ENCODE measurements around the gene KLHDC4.

KLHDC4 gene

GRCh38 chr16:87715231-87715630, 50.6 kb downstream of the KLHDC4 start:
- no peak for DNase-seq

- DNase-seq, result no peak
Observed at GRCh38 chr16:87713451-87714229, 52.1 kb downstream of the KLHDC4 start.

DNA sequence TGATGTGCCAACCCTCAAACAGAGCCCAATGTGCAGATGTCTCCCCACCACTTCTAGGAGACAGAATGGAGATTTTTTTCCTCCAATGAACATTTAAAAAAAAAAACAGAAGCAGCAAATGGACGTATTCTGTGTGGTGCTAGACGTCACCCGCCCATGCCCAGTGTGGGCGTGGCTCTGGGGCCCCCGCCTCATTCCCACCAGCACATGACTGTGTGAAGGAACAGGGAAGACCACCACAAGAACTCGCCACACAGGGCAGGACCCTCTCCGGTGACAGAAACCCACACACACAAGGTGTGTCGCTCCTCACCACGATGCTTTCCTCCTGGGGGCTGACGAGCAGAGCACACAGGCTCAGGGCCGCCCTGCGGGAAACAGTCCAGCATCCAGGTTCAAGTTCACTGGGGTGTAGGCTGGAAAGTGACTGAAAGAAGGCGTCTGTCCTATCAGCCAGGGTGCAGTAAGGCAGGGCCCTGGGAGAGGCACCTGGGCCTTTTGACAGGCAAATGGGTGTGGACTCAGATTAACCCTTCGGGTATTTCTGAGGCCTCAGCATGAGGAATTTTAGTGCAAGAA, 53.5 kb downstream of the KLHDC4 start:
- DNase-seq, result no peak

GRCh38 chr16:87710887-87711286, 54.9 kb downstream of the KLHDC4 start:
- DNase-seq, result no peak

DNA sequence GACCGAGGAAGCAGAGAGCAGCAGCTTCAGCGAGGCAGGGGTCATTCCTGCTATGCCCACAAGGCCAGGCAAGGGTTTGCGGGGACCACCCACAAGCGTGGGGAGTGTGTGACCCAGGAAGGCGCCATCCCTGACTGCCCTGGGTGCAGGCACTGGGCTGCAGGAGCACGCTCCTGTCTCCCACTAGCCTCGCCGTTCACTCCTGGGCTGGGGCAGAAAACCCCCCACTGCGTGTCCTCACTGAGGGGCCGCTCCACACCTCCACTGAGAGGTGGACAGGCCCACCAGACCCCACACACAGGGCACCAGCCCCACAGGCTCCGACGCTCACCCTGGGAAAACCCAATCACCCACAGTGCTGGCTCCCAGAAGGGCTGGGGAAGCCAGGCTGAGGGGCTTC, 56.1 kb downstream of the KLHDC4 start:
- DNase-seq, result no peak

- no peak for DNase-seq
Observed at GRCh38 chr16:87708881-87709638, 56.7 kb downstream of the KLHDC4 start.

DNA sequence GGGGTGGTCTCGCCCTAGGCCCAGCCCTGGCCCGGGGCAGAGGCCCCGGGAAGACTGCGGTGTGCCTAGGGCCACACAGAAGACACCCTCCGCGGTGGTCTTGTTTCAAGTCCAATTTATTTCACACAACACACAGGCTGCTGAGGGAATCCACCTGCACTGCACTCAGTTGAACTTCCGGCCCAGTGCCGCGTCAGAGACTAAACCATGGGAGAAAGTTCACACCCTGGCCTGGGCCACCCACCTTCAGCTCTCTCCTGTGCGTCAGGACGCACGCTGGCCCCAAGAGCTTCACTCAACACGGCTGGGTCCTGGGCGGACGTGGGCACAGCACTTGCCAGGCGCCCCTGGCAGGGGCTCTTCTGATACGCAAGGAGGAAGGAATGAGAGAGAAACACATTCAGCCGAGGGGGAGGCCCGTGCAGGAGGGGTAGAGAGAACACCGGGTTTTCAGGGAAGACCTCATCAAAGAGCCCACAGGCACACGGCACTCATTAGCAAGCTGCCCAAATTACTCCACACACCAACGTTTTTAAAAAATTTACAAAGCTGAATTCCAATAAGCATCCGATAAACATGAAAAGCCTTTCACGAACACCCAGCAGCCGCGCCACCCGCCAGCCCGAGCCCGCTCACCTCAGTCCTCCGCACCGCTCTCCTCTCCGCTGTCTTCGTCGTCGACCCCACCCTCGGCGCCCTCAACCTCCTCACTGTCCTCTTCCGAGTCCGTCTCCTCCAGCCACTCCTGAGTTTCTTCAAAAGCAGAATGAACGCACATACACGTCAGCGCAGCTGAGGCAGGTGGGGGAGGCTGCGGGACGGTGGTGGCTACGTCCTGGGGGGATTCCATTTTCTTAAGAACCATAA, 57.8 kb downstream of the KLHDC4 start:
- DNase-seq, result no peak

DNA sequence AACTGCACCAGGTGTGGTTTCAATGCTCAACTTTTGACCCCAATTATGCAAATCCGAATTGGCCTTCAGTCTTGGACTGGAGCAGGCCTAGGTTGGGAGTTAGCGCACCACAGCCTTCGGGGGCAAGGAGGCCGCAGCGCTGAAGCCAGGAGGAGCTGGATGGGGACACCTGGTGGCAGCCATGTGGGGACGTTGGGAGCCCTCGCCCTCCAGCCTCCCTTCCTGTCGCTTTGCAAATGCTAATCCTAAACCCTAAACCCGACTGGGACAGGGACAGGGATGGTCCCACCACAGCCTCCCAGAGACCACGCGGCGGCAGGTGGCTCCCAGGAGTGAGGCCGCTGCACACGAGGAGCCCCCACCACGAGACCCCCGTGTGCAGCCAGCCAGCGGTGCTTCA, 58.7 kb downstream of the KLHDC4 start:
- DNase-seq, result peak; percentile 15

DNA sequence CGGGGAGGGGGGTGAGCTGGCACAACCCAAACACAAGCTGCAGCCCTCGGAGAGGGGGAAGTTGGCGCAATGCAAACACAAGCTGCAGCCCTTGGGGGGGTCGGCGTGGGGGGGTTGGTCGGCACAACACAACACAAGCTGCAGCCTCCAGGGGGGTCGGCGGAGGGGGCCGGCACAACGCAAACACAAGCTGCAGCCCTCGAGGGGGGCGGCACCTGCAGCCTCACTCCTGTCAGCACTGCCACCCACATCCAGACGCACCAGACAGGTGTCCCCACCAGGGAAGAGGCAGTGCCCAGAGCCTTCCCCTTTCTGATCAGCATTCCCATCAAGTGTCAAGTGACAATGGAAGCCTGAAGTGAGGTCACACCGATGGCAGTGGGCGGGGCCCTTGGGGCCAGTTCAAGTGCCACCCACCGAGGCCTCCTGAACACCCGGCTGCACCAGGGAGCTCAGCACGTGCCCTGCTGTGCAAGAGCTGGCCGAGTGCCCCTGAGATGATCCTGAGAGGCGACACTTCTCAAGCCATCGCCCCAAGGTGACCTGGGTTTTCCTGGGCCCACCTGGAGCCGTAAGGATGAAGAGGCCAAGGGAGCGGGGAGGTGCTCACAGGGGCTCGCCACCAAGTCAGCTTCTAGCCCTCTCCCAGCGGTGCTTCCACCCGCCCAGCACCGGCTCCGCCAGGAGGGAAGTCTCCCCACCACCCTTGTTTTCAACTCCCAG, 59.3 kb downstream of the KLHDC4 start:
- no peak for DNase-seq

DNA sequence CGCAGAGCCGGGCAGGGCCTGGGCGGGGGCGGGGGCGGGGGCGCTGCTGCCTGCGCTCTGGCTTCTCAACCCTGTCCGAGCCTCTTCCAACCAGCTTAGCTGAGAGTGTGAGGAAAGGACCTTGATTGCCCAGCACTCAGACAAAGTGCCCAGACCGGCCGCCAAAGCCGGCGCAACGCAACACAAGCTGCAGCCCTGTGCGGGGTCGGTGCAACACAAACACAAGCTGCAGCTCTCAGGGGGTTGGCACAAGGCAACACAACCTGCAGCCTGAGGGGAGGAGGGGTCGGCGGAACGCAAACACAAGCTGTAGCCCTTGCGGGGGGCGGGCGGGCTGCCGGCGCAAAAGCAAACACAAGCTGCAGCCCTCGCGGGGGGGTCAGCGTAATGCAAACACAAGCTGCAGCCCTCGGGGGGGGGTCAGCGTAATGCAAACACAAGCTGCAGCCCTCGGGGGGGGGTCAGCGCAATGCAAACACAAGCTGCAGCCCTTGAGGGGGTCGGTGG, 60.0 kb downstream of the KLHDC4 start:
- no peak for DNase-seq

DNA sequence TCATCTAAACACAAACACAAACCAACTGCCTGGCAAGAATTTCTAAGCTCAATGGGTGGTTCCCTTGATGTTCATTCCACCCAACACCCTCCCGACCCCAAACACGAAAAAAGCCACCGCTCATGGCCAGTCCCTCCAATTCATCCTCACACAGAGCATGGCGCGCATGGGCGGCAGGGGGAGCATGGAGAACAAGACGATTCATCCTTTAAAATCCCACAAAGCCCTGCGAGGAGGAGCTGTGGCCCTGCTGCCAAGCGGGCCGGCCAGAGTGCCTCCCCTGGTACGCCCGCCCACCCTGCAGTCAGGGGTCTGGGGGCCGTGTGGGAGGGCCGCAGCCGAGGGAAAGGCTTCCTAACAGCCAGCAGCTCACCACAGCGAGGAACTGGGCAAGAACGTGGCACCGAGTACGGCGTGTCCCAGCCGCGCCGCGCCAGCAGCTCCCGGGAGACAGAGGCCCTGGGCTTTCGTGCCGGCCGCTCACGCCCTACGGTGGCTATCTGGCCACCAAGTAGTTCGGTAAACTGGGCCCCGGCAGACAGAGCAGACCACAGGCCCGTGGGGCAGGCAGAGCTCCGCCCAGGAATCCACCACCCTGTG, 60.9 kb downstream of the KLHDC4 start:
- no peak for DNase-seq

GRCh38 chr16:87703835-87704375, 61.9 kb downstream of the KLHDC4 start:
- no peak for DNase-seq

GRCh38 chr16:87703071-87703470, 62.7 kb downstream of the KLHDC4 start:
- no peak for DNase-seq

- peak; percentile 19 for DNase-seq
Observed at GRCh38 chr16:87702325-87702811, 63.4 kb downstream of the KLHDC4 start.

DNA sequence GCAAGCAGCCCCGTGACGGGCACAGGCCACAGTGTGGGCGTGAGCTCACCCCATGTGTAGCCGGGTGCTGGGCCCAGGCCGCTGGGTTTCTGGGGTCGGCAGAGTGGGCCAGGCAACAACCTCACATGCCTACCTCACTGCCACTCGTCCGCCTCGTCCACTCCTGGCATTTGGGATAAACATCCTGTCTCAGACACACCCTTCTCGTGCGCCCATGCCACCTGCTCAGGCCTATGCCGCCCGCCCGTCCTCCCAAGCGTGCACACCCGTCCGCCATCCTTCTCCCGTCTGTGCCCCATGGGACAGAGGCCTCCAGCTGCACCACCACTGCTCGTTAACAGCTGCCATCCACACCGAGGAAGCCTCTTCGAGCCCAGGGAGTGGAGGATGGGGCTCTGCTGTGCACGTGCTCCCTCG, 64.3 kb downstream of the KLHDC4 start:
- DNase-seq, result no peak

- no peak for DNase-seq
Observed at GRCh38 chr16:87701078-87701460, 64.7 kb downstream of the KLHDC4 start.

DNA sequence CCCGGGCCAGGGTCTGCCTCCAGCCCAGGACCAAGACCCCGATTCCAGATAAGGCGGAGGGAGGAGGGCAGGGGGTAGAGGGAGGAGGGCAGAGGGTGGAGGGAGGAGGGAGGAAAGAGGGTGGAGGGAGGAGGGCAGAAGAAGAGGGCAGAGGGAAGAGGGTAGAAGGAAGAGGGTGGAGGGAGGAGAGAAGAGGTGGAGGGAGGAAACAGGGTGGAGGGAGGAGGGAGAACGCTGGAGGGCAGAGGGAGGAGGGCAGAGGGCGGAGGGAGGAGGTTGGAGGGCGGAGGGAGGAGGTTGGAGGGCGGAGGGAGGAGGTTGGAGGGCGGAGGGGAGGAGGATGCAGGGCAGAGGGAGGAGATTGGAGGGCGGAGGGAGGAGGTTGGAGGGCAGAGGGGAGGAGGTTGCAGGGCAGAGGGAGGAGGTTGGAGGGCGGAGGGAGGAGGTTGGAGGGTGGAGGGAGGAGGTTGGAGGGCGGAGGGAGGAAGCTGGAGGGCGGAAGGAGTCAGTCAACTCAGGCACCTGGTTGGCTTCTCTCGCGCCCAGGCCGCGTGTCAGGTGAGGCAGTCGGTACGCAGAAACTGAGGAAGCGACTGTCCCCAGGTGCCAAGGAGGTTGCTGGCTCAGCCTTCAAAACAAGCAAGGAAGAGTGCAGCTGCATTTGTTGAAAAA, 65.2 kb downstream of the KLHDC4 start:
- DNase-seq, result no peak

DNA sequence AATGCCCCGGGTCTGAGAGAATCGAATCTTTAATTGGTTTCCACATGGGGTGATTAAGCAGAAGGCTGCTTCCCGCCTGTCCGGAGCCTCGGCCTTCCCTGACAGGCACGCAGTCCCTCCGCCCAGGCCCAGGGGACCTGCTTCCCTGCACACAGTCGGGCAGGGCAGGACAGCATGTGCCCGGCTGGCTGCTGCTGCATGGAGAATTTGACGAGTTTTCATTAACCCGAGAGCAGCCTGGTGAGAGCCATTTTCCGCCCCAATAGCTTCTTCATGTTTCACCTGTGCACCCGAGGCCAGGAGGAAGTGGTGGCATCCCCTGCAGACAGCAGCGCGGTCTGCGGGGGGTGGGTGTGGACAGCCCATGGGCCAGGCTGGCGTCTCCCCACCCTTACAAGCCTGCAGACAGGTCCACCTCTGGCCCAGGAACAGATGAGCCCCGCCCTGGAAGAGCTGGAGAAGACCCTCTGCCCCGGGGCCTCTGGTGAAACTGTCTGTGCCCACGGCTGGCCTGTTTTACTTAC, 67.0 kb downstream of the KLHDC4 start:
- DNase-seq, result no peak

GRCh38 chr16:87698241-87698640, 67.5 kb downstream of the KLHDC4 start:
- no peak for DNase-seq

GRCh38 chr16:87697792-87698191, 68.0 kb downstream of the KLHDC4 start:
- DNase-seq, result no peak
